Spleen (tissue), 11 donors: ENCODE data around the gene KYNU. TPM values are rescaled to one million over a fixed set of nuclear protein-coding genes. Genes with fewer than 3 reads are reported as not detected.

Experiments used
- DNase-seq: peaks from one replicate; pipeline ENCODE4 v3.0.0-alpha.2; 2020
- H3K27ac ChIP-seq, 8 donors: fragments of 200-600 bp; sonication (generic) in 7 of 8; 1 replicate in 4 of 8; 2 replicates in 4 of 8; pipeline versions ENCODE4 v1.5.0 to v1.8.0; 2016 to 2021; ENCODE audit warnings: inconsistent platforms in 4 of 8, mild to moderate bottlenecking in 4 of 8, moderate library complexity in 1 of 8
- H3K27me3 ChIP-seq, 7 donors: fragments of 200-600 bp; sonication (generic) in 6 of 7; replicated peaks in 1 of 7; 1 replicate in 4 of 7; 2 replicates in 3 of 7; pipeline versions ENCODE4 v1.5.0 to v1.8.0; 2016 to 2021; ENCODE audit warnings: inconsistent platforms in 3 of 7, mild to moderate bottlenecking in 1 of 7
- H3K36me3 ChIP-seq, 6 donors: fragments of 200-600 bp; sonication (generic) in 5 of 6; 1 replicate in 4 of 6; 2 replicates in 2 of 6; pipeline versions ENCODE4 v1.5.0 to v1.8.0; 2016 to 2021; ENCODE audit warnings: inconsistent platforms in 2 of 6
- H3K4me1 ChIP-seq, 6 donors: fragments of 200-600 bp; sonication (generic) in 5 of 6; 1 replicate in 3 of 6; 2 replicates in 3 of 6; pipeline versions ENCODE4 v1.5.0 to v1.8.0; 2016 to 2021; ENCODE audit warnings: inconsistent platforms in 3 of 6
- H3K4me3 ChIP-seq, 8 donors: fragments of 200-600 bp; sonication (generic) in 7 of 8; 1 replicate in 4 of 8; 2 replicates in 4 of 8; pipeline versions ENCODE4 v1.5.0 to v1.8.0; 2016 to 2021; ENCODE audit warnings: inconsistent platforms in 4 of 8, mild to moderate bottlenecking in 4 of 8, moderate library complexity in 2 of 8
- H3K9me3 ChIP-seq, 8 donors: fragments of 200-600 bp; sonication (generic) in 7 of 8; 1 replicate in 4 of 8; 2 replicates in 4 of 8; pipeline versions ENCODE4 v1.5.0 to v1.8.0; 2016 to 2021; ENCODE audit warnings: inconsistent platforms in 4 of 8
- CTCF ChIP-seq, 11 experiments: fragments of 200-600 bp in 7 of 11; fragments of 450-650 bp in 4 of 11; sonication (generic) in 4 of 11; IDR thresholded peaks in 8 of 11; conservative IDR thresholded peaks in 3 of 11; 1 replicate in 7 of 11; 2 replicates in 4 of 11; pipeline versions ENCODE4 v1.4.0 to v1.8.0; 2016 to 2021; ENCODE audit warnings: antibody characterized with exemption in 11 of 11, inconsistent platforms in 4 of 11, mild to moderate bottlenecking in 1 of 11
- POLR2A ChIP-seq, 3 donors: fragments of 450-650 bp; IDR thresholded peaks; one replicate each; pipeline ENCODE4 v1.5.1; 2017; ENCODE audit warnings: antibody characterized with exemption in 3 of 3, mild to moderate bottlenecking in 1 of 3
- POLR2AphosphoS5 ChIP-seq, 3 donors: sonication (generic); formaldehyde crosslinking; IDR thresholded peaks; one replicate each; pipeline ENCODE4 v1.5.1; 2017; ENCODE audit warnings: antibody characterized with exemption in 3 of 3
- WGBS, 5 donors: extraction: QIAGEN DNeasy Blood & Tissue Kit in 3 of 5; methylation state at CpG; one replicate each; pipeline versions ENCODE4 v1.1.5 to v1.1.7; 2013 to 2018; 5-methylcytosine and 5-hydroxymethylcytosine counted together
- intact Hi-C: fragments of 100-400 bp; cut with DNase I; formaldehyde crosslinking; loops from one replicate; pipeline ENCODE4 v1.15.0; 2023; ENCODE audit warnings: low total_unique reads
- polyA plus RNA-seq, 3 donors: library from polyadenylated mRNA; stranded (reverse); fragments of 200-250 nt; gene quantifications; one replicate each; pipeline ENCODE4 v1.2.1, GENCODE V29; 2013
- total RNA-seq, 7 donors: library from RNA; depleted of rRNA in 3 of 7; stranded (reverse); fragments of >200 nt in 3 of 7; fragmentation: NEBNext Ultra II Directional in 4 of 7; extraction: Animal tissue kit (Norgen Biotek cat#: 25700) in 4 of 7; gene quantifications; one replicate each; pipeline versions ENCODE4 v1.1.0 to v1.2.1, GENCODE V29; 2016 to 2021
- donor health status: healthy with polysubstance abuse.
- donor health status: DM: no; HTN: no; CAD: no; lungs with moderate emphysema.
- donor health status: DM: no; HTN: no; CAD: no.
- donor health status: Bipolar disorder and iron deficiency.
- donor health status: healthy.
- donor health status: DM: no; HTN: no; CAD: no.
- donor health status: DM: yes; HTN: yes; CAD: no.

The KYNU gene
- total and polyA plus RNA-seq, 10 donors: 11.1 to 38.4 (median 20.8) TPM

- Histone ChIP-seq H3K36me3 (peaks cover 0 to 5% (median 0%) of the 10 kb centered on the region in 6 donors), H3K9me3 (no peaks in the 10 kb centered on the region), H3K27ac (no peak overlapping the region), H3K4me1 (no peaks in the 10 kb centered on the region), H3K27me3 (no peaks in the 10 kb centered on the region), H3K4me3 (no peak overlapping the region)
- TF ChIP-seq POLR2AphosphoS5 (IDR thresholded peaks at IDR 0.05): no peak
- TF ChIP-seq CTCF (IDR thresholded peaks at IDR 0.05 in 8 of 11, conservative IDR thresholded peaks at IDR 0.05 in 3 of 11): no peak
- no peak for TF ChIP-seq POLR2A (IDR thresholded peaks at IDR 0.05)
- 92 to 100% (median 94%) methylated on average over 1 of the region's 1 CpG for WGBS, 5 donors
- DNase-seq: no peak
- intact Hi-C loops: no loop called here
These were observed 97.8 kb downstream of the KYNU start for GRCh38 chr2:142975239-142975638.

DNA sequence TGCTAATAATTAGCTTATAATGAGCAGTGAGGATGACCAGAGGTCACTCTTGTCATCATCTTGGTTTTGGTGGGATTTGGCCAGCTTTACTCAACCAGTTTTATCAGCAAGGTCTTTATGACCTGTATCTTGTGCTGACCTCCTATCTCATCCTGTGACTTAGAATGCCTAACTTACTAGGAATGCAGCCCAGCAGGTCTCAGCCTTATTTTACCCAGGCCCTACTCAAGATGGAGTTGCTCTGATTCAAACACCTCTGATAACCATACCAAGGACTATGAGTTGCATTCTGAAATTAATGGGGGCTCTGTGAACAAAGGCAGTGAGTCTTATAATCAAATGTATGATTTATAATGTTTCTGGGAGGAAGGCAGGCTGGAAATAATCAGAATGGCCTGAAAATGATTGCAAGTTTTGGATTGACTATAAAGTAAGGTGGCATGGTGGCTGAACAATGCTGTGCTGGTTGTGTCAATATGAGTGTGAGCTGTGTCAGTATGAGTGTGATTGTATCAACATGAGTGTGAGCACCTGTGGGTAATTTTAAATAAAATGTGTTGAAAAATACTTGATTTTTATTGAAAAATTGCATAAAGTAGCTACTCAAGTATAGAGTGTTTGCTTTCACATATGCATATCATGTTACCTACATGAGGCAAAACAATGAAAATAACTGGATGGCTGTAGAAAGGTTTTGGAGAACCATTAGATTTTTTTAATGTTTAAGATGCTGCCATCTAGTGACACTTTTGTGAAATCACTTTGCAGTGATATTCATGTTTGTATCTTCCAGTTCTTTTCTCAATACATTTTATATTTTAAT lies 103.0 kb downstream of the KYNU start:
- Histone ChIP-seq H3K27ac (no peak overlapping the region), H3K4me1 (no peaks in the 10 kb centered on the region), H3K4me3 (no peak overlapping the region), H3K36me3 (no peaks in the 10 kb centered on the region), H3K9me3 (no peaks in the 10 kb centered on the region), H3K27me3 (no peaks in the 10 kb centered on the region)
- no peak for DNase-seq
- intact Hi-C loops: loop anchor here (10.0 kb wide), 1 partner anchor 296 kb away; no protein-coding TSS in a partner anchor
- TF ChIP-seq POLR2AphosphoS5 (IDR thresholded peaks at IDR 0.05) (no peak), CTCF (IDR thresholded peaks at IDR 0.05 in 8 of 11, conservative IDR thresholded peaks at IDR 0.05 in 3 of 11) (peak in 8 of 11 experiments; percentile 19 to 68 (median 61))

GRCh38 chr2:142981069-142981378 lies 103.6 kb downstream of the KYNU start:
- no peaks in the 10 kb centered on the region for H3K27me3 ChIP-seq
- H3K9me3 ChIP-seq: no peaks in the 10 kb centered on the region
- WGBS, 5 donors: 0 to 7% (median 3%) methylated on average over 1 of the region's 1 CpG
- H3K4me1 ChIP-seq: no peaks in the 10 kb centered on the region
- no peak overlapping the region for H3K27ac ChIP-seq
- no peak for TF ChIP-seq POLR2A (IDR thresholded peaks at IDR 0.05)
- no peak for TF ChIP-seq POLR2AphosphoS5 (IDR thresholded peaks at IDR 0.05)
- TF ChIP-seq CTCF (IDR thresholded peaks at IDR 0.05 in 8 of 11, conservative IDR thresholded peaks at IDR 0.05 in 3 of 11): peak in 2 of 11 experiments; percentile 17 to 34
- intact Hi-C loops: loop anchor here (10.0 kb wide), 1 partner anchor 296 kb away; no protein-coding TSS in a partner anchor
- no peak overlapping the region for H3K4me3 ChIP-seq
- no peaks in the 10 kb centered on the region for H3K36me3 ChIP-seq
- no peak for DNase-seq

DNA sequence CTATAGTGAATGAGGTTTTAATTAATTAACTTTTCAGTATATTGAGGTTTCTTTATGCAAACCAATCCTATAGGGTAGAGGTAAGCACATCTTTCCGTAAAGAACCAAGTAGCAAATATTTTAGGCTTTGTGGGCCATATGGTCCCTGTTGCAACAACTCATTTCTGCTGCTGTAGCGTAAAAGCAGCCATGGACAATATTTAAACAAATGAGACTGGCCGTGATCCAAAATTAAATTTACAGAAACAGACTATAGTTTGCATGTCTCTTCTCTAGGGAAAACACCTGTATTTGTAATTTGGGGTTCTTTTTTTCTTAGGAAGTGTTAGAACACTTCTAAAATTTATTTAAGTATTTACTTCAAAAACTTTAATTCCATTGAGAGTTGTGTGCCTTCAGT lies 104.3 kb downstream of the KYNU start:
- Histone ChIP-seq H3K4me3 (no peak overlapping the region), H3K36me3 (no peaks in the 10 kb centered on the region), H3K9me3 (no peaks in the 10 kb centered on the region), H3K27ac (no peak overlapping the region), H3K27me3 (no peaks in the 10 kb centered on the region), H3K4me1 (no peaks in the 10 kb centered on the region)
- intact Hi-C loops: loop anchor here (10.0 kb wide), 1 partner anchor 297 kb away; no protein-coding TSS in a partner anchor
- no peak for DNase-seq
- TF ChIP-seq CTCF (IDR thresholded peaks at IDR 0.05 in 8 of 11, conservative IDR thresholded peaks at IDR 0.05 in 3 of 11) (no peak), POLR2AphosphoS5 (IDR thresholded peaks at IDR 0.05) (no peak), POLR2A (IDR thresholded peaks at IDR 0.05) (no peak)
- WGBS, 5 donors: 71 to 82% (median 79%) methylated on average over 3 of the region's 3 CpGs
